GM21723 (cell line): ENCODE data around the gene ARL17A.
"Not testable (repeated sequence)": the region's sequence is repeated elsewhere in the genome, so short reads cannot be mapped to it uniquely, and the experiment has no call there.

ENCODE experiments used
- ATAC-seq: cut with Tn5 transposase; IDR thresholded peaks from one replicate; pipeline ENCODE4 v1.9.1; 2021; ENCODE audit warnings: mild to moderate bottlenecking, moderate library complexity; ENCODE audit not compliant: unreplicated experiment

The ARL17A gene

GRCh38 chr17:46559155-46559554 is 20.3 kb downstream of the ARL17A start:
- ATAC-seq: not testable (repeated sequence)

- not testable (repeated sequence) for ATAC-seq
Observed at GRCh38 chr17:46548607-46549006, 30.9 kb downstream of the ARL17A start.

GRCh38 chr17:46534716-46535115 is 44.8 kb downstream of the ARL17A start:
- ATAC-seq: not testable (repeated sequence)

- not testable (repeated sequence) for ATAC-seq
Observed at GRCh38 chr17:46512168-46512567, 67.3 kb downstream of the ARL17A start, which contains the start of gene LRRC37A2. TSS of gene LRRC37A2 (plus strand) at chr17:46512468. CDS start at chr17:46512713, 245 bp downstream.

GRCh38 chr17:46505896-46506295 is 73.6 kb downstream of the ARL17A start:
- not testable (repeated sequence) for ATAC-seq

DNA sequence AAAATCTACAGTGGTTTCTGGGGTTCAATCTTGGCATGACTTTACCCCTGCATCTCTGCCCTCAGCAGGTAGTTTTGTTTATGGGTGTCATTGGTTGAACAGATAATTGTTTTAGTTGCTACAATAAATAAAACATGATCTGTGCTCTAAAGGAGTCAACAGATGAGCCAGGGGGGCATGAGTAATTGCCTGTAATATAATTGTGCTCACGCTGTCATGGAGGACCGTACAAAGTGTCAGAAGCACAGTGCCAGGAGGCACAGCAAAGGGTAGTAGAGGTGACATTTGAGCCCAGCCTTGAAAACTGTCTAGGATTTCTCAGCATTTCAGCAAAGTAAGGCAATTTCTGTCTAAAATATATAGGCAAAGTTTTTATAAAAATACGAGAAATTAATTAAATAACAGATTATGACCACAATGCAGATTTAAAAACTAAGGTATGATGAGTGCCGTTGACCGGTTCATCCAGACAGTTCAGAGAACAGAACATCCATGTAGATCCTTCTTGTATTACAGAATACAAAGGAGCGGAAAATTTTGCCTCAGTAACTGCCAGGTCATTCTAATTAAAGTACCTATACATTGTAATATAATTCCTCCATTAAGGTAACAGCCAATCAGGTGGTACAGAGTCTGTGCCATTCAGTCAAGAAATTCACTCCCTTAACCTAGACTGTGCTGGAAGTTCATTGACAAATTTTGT is 79.9 kb downstream of the ARL17A start:
- not testable (repeated sequence) for ATAC-seq

DNA sequence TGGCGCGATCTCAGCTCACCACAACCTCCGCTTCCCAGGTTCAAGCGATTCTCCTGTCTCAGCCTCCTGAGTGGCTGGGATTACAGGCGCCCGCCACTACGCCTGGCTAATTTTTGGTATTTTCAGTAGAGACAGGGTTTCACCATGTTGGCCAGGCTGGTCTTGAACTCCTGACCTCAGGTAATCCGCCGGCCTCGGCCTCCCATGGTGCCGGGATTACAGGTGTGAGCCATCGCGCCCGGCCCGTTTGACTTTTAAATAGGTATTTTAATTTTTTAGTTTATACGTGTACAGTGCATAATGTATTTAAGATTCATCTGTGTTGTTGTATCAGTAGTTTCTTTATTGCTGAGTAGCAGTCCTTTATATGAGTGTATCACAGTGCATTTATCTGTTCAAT is 87.5 kb downstream of the ARL17A start:
- not testable (repeated sequence) for ATAC-seq

- not testable (repeated sequence) for ATAC-seq
Observed at GRCh38 chr17:46481310-46481709, 98.2 kb downstream of the ARL17A start.

GRCh38 chr17:46478823-46479222 is 100.7 kb downstream of the ARL17A start:
- ATAC-seq: not testable (repeated sequence)

- not testable (repeated sequence) for ATAC-seq
Observed at GRCh38 chr17:46475583-46475982, 103.9 kb downstream of the ARL17A start.

GRCh38 chr17:46474489-46474888 is 105.0 kb downstream of the ARL17A start:
- not testable (repeated sequence) for ATAC-seq

GRCh38 chr17:46467618-46468017 is 111.9 kb downstream of the ARL17A start:
- not testable (repeated sequence) for ATAC-seq
